ENCODE data around the gene GPR137C. TPM values are rescaled to one million over a fixed set of nuclear protein-coding genes. Genes with fewer than 3 reads are reported as not detected.

GPR137C gene
- total RNA-seq, 2 donors from 2014 or later: 0.32 to 0.33 TPM

- intact Hi-C loops (cut with DNase I): no loop called here
- no peak for DNase-seq (ENCODE audit: low spot score)
Observed at GRCh38 chr14:52650774-52651173, 98.1 kb downstream of the GPR137C start.

GRCh38 chr14:52656905-52657304 is 104.3 kb downstream of the GPR137C start:
- DNase-seq (ENCODE audit: low spot score): no peak
- intact Hi-C loops (cut with DNase I): no loop called here

- intact Hi-C loops (cut with DNase I): no loop called here
- no peak for DNase-seq (ENCODE audit: low spot score)
Observed at GRCh38 chr14:52660325-52660724, 107.7 kb downstream of the GPR137C start.

- no peak for DNase-seq (ENCODE audit: low spot score)
- intact Hi-C loops (cut with DNase I): no loop called here
Observed at GRCh38 chr14:52660832-52661231, 108.2 kb downstream of the GPR137C start.

- DNase-seq (ENCODE audit: low spot score): no peak
- intact Hi-C loops (cut with DNase I): no loop called here
Observed at GRCh38 chr14:52661314-52661713, 108.7 kb downstream of the GPR137C start.

GRCh38 chr14:52663850-52664249 is 111.2 kb downstream of the GPR137C start:
- no peak for DNase-seq (ENCODE audit: low spot score)
- intact Hi-C loops (cut with DNase I): no loop called here

GRCh38 chr14:52678591-52678990 is 126.0 kb downstream of the GPR137C start:
- intact Hi-C loops (cut with DNase I): no loop called here
- no peak for DNase-seq (ENCODE audit: low spot score)

GRCh38 chr14:52683985-52684520 is 131.4 kb downstream of the GPR137C start:
- intact Hi-C loops (cut with DNase I): no loop called here
- DNase-seq (ENCODE audit: low spot score): no peak

GRCh38 chr14:52686176-52686575 is 133.5 kb downstream of the GPR137C start:
- intact Hi-C loops (cut with DNase I): no loop called here

More at GRCh38 chr14:52686176-52686575, 133.5 kb downstream of the GPR137C start:
- no peak for DNase-seq (ENCODE audit: low spot score)

Other genes with a start within 250 kb of the GPR137C start
- gene PTGER2, start 238.5 kb upstream of the GPR137C start, total RNA-seq: 1 to 10 TPM; 5.3 to 7.4 TPM
- 1 to 10 TPM; 5.0 to 9.9 TPM for gene TXNDC16, start 331 bp upstream of the GPR137C start, total RNA-seq
- 10 to 100 TPM; 36.5 to 54.6 TPM for gene ERO1A, start 142.7 kb downstream of the GPR137C start, total RNA-seq
- gene PSMC6, start 154.4 kb downstream of the GPR137C start, total RNA-seq: 10 to 100 TPM; 69.4 to 94.9 TPM
- gene STYX, start 177.3 kb downstream of the GPR137C start, total RNA-seq: 10 to 100 TPM; 15.1 to 18.7 TPM
- gene GNPNAT1, start 238.8 kb downstream of the GPR137C start, total RNA-seq: 10 to 100 TPM; 18.3 to 34.4 TPM